ENCODE data around the gene LILRA6. TPM values are rescaled to one million over a fixed set of nuclear protein-coding genes. Genes with fewer than 3 reads are reported as not detected.

The LILRA6 gene
- total and polyA plus RNA-seq, 2 of the 13 experiments (the other 11 are each of a cell fraction or from before 2014, with no cell fraction given) = not detected

GRCh38 chr19:54231077-54231931 lies 11.3 kb downstream of the LILRA6 start (continued):
- TF ChIP-seq, protein P1, sequence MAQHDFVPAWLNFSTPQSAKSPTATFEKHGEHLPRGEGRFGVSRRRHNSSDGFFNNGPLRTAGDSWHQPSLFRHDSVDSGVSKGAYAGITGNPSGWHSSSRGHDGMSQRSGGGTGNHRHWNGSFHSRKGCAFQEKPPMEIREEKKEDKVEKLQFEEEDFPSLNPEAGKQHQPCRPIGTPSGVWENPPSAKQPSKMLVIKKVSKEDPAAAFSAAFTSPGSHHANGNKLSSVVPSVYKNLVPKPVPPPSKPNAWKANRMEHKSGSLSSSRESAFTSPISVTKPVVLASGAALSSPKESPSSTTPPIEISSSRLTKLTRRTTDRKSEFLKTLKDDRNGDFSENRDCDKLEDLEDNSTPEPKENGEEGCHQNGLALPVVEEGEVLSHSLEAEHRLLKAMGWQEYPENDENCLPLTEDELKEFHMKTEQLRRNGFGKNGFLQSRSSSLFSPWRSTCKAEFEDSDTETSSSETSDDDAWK (CRISPR knock-in tag; IDR thresholded peaks at IDR 0.05) = no peak
- TF ChIP-seq ZFYVE20 (CRISPR knock-in tag; IDR thresholded peaks at IDR 0.05; ENCODE audit: borderline replicate concordance, low read depth) (no peak), ZNF512 (CRISPR knock-in tag; IDR thresholded peaks at IDR 0.05) (no peak; the same call in 1 of the 2 replicates), ZNF235 (CRISPR knock-in tag; IDR thresholded peaks at IDR 0.05; ENCODE audit: borderline replicate concordance) (no peak), ZBTB1 (CRISPR knock-in tag; IDR thresholded peaks at IDR 0.05; ENCODE audit: borderline replicate concordance) (no peak), MATR3 (CRISPR knock-in tag; IDR thresholded peaks at IDR 0.05) (no peak), MAFG (CRISPR knock-in tag; IDR thresholded peaks at IDR 0.05) (no peak), MXD4 (CRISPR knock-in tag; IDR thresholded peaks at IDR 0.05) (no peak), NR3C1 (CRISPR knock-in tag; IDR thresholded peaks at IDR 0.05) (no peak), SPEN (CRISPR knock-in tag; IDR thresholded peaks at IDR 0.05; ENCODE audit: low read depth) (no peak), NFIC (IDR thresholded peaks at IDR 0.05; ENCODE audit: low read length) (no peak), ZNF12 (CRISPR knock-in tag; IDR thresholded peaks at IDR 0.05) (no peak), ZNF337 (CRISPR knock-in tag; IDR thresholded peaks at IDR 0.05; ENCODE audit: borderline replicate concordance, low read depth) (no peak), XRCC5 (optimal IDR thresholded peaks at IDR 0.05; ENCODE audit: low read length) (peak; percentile 93), CREB1 (IDR thresholded peaks at IDR 0.05) (no peak), CREB1 (CRISPR knock-in tag; IDR thresholded peaks at IDR 0.05) (0 out of 2 replicates have a peak, but pooled peaks have one; percentile 18), ZNF317 (CRISPR knock-in tag; IDR thresholded peaks at IDR 0.05) (no peak), ZNF558 (CRISPR knock-in tag; IDR thresholded peaks at IDR 0.05; ENCODE audit: borderline replicate concordance) (no peak), MAX (IDR thresholded peaks at IDR 0.05) (no peak), ZEB1 (IDR thresholded peaks at IDR 0.05; ENCODE audit: insufficient replicate concordance, low read depth) (peak; percentile 84), TCF7 (IDR thresholded peaks at IDR 0.05; ENCODE audit: low read depth) (no peak), CBX2 (IDR thresholded peaks at IDR 0.05; ENCODE audit: low read depth, low read length) (no peak), CBX2 (CRISPR knock-in tag; IDR thresholded peaks at IDR 0.05; ENCODE audit: low read depth) (no peak), ZNF24 (IDR thresholded peaks at IDR 0.05) (no peak), ZNF597 (CRISPR knock-in tag; IDR thresholded peaks at IDR 0.05) (no peak), ATF7-NPFF (CRISPR knock-in tag; IDR thresholded peaks at IDR 0.05; ENCODE audit: low read depth) (no peak)
- TF ChIP-seq, protein P2, sequence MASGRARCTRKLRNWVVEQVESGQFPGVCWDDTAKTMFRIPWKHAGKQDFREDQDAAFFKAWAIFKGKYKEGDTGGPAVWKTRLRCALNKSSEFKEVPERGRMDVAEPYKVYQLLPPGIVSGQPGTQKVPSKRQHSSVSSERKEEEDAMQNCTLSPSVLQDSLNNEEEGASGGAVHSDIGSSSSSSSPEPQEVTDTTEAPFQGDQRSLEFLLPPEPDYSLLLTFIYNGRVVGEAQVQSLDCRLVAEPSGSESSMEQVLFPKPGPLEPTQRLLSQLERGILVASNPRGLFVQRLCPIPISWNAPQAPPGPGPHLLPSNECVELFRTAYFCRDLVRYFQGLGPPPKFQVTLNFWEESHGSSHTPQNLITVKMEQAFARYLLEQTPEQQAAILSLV (CRISPR knock-in tag; IDR thresholded peaks at IDR 0.05; ENCODE audit: borderline replicate concordance) = no peak

Measured in HepG2 (cell line).